ENCODE results near the gene DIMT1.

DIMT1 gene

GRCh38 chr5:62369039-62369438 is 34.7 kb downstream of the DIMT1 start:
- no peak for DNase-seq (ENCODE audit: low read depth)

GRCh38 chr5:62362701-62363100 is 41.0 kb downstream of the DIMT1 start:
- no peak for DNase-seq (ENCODE audit: low read depth)

GRCh38 chr5:62354028-62354874 is 49.5 kb downstream of the DIMT1 start:
- no peak for DNase-seq (ENCODE audit: low read depth)

GRCh38 chr5:62348723-62349481 is 54.8 kb downstream of the DIMT1 start:
- DNase-seq (ENCODE audit: low read depth) = no peak

GRCh38 chr5:62347928-62348327 is 55.8 kb downstream of the DIMT1 start:
- DNase-seq (ENCODE audit: low read depth) = no peak

GRCh38 chr5:62346748-62347147 is 57.0 kb downstream of the DIMT1 start:
- DNase-seq (ENCODE audit: low read depth) = no peak

GRCh38 chr5:62343428-62343827 is 60.3 kb downstream of the DIMT1 start:
- no peak for DNase-seq (ENCODE audit: low read depth)

- no peak for DNase-seq (ENCODE audit: low read depth)
These were observed 61.2 kb downstream of the DIMT1 start for GRCh38 chr5:62342476-62342837.

GRCh38 chr5:62341783-62342475 is 61.8 kb downstream of the DIMT1 start:
- DNase-seq (ENCODE audit: low read depth) = no peak

GRCh38 chr5:62340979-62341378 is 62.7 kb downstream of the DIMT1 start:
- no peak for DNase-seq (ENCODE audit: low read depth)

- no peak for DNase-seq (ENCODE audit: low read depth)
These were observed 63.3 kb downstream of the DIMT1 start for GRCh38 chr5:62340392-62340791.
